ENCODE data around the gene SRPRB.

DNA sequence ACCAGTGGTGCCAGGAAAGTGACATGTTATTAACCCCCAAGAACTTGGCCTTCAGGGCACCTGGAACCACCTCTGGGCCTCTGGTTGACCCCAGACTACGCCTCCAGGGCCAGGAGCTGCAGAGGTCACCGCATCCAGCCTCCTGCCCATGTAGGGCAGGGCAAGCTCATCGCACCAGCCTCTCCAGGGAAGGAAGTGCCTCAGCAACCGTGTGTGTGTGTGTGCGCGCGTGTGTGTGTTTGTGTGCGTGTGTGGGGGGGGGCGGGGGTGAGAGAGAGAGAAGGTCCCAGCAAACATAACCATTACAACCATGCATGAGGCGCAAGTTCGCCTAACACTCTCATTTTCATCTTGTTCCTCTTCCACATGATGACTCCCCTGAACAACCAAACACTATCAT, 58.3 kb downstream of the SRPRB start:
- TF ChIP-seq, protein P1, sequence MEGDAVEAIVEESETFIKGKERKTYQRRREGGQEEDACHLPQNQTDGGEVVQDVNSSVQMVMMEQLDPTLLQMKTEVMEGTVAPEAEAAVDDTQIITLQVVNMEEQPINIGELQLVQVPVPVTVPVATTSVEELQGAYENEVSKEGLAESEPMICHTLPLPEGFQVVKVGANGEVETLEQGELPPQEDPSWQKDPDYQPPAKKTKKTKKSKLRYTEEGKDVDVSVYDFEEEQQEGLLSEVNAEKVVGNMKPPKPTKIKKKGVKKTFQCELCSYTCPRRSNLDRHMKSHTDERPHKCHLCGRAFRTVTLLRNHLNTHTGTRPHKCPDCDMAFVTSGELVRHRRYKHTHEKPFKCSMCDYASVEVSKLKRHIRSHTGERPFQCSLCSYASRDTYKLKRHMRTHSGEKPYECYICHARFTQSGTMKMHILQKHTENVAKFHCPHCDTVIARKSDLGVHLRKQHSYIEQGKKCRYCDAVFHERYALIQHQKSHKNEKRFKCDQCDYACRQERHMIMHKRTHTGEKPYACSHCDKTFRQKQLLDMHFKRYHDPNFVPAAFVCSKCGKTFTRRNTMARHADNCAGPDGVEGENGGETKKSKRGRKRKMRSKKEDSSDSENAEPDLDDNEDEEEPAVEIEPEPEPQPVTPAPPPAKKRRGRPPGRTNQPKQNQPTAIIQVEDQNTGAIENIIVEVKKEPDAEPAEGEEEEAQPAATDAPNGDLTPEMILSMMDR (IDR thresholded peaks at IDR 0.05) = no peak
- TF ChIP-seq POLR2A (IDR thresholded peaks at IDR 0.05) = no peak

Data from testis (tissue), 2 donors.